H1 (cell line): ENCODE results near the gene ACTL8. TPM values are rescaled to one million over a fixed set of nuclear protein-coding genes. Genes with fewer than 3 reads are reported as not detected.

Experiments used
- CTCF ChIA-PET: fragments of 300-600 bp; sonication (Branson Sonifier 250); formaldehyde crosslinking; loops from one replicate; lab custom pipeline; 2021; ENCODE audit not compliant: partially characterized antibody; lab: Charles Lee
- POLR2A ChIA-PET: fragments of 300-600 bp; sonication (Branson Sonifier 250); formaldehyde crosslinking; loops from one replicate; lab custom pipeline; 2021; ENCODE audit warnings: inconsistent platforms; ENCODE audit not compliant: partially characterized antibody; lab: Charles Lee
- DNase-seq, 2 experiments: peaks; one replicate each; pipeline versions ENCODE4 v3.0.0 to v3.0.0-alpha.2; 2010 to 2022; ENCODE audit warnings: low spot score in 2 of 2, low read depth in 1 of 2, mixed read lengths in 1 of 2
- FAIRE-seq: peaks from 2 replicates; lab custom pipeline; 2011; peaks lifted over from hg19 to GRCh38; lab: Jason Lieb, UNC
- H2AFZ ChIP-seq: 2 replicates; pipeline ENCODE4 v1.8.1; 2012; ENCODE audit warnings: low read length, inconsistent platforms
- H2AK5ac ChIP-seq: 2 replicates; pipeline ENCODE4 v1.6.1; 2013; ENCODE audit warnings: low read depth, low read length
- H2BK120ac ChIP-seq: replicated peaks from 2 replicates; pipeline ENCODE3; 2013; ENCODE audit warnings: low read depth, low read length, inconsistent platforms
- H2BK12ac ChIP-seq: 2 replicates; pipeline ENCODE4 v1.6.1; 2013; ENCODE audit warnings: low read depth, low read length
- H2BK15ac ChIP-seq: 2 replicates; pipeline ENCODE4 v1.6.1; 2013; ENCODE audit warnings: low read length
- H2BK20ac ChIP-seq: 2 replicates; pipeline ENCODE4 v1.6.1; 2013; ENCODE audit warnings: low read length
- H2BK5ac ChIP-seq: 2 replicates; pipeline ENCODE4 v1.6.1; 2013; ENCODE audit warnings: low read depth, low read length
- H3K14ac ChIP-seq: 2 replicates; pipeline ENCODE4 v1.6.1; 2013; ENCODE audit warnings: inconsistent platforms; ENCODE audit not compliant: insufficient read length
- H3K18ac ChIP-seq: 2 replicates; pipeline ENCODE4 v1.6.1; 2013; ENCODE audit warnings: low read length; ENCODE audit errors: extremely low read depth
- H3K23ac ChIP-seq: 2 replicates; pipeline ENCODE4 v1.6.1; 2013; ENCODE audit warnings: inconsistent platforms; ENCODE audit not compliant: insufficient read length
- H3K23me2 ChIP-seq: 2 replicates; pipeline ENCODE4 v1.6.1; 2013; ENCODE audit warnings: low read depth, low read length
- H3K27ac ChIP-seq: 2 replicates; pipeline ENCODE4 v1.6.1; 2011; ENCODE audit warnings: low read depth, low read length, inconsistent platforms
- H3K27me3 ChIP-seq, 4 experiments: replicated peaks in 1 of 4; 1 replicate in 1 of 4; 2 replicates in 3 of 4; pipeline versions ENCODE4 v1.6.1 to v1.8.1; 2011 to 2013; ENCODE audit warnings: low read length in 3 of 4, mild to moderate bottlenecking in 3 of 4, inconsistent platforms in 2 of 4, mixed read lengths in 2 of 4, moderate library complexity in 1 of 4; ENCODE audit not compliant: control insufficient read depth in 3 of 4, insufficient read depth in 3 of 4; ENCODE audit errors: extremely low read depth in 1 of 4
- H3K36me3 ChIP-seq, 4 experiments: 2 replicates each; pipeline versions ENCODE4 v1.6.1 to v1.8.1; 2011 to 2013; ENCODE audit warnings: mild to moderate bottlenecking in 4 of 4, low read length in 3 of 4, moderate library complexity in 2 of 4, control low read depth in 1 of 4, inconsistent platforms in 1 of 4; ENCODE audit not compliant: insufficient read depth in 4 of 4, control insufficient read depth in 2 of 4
- H3K4ac ChIP-seq: replicated peaks from 2 replicates; pipeline ENCODE3; 2013; ENCODE audit warnings: low read length, low read depth, mixed read lengths, inconsistent platforms; ENCODE audit not compliant: insufficient read length
- H3K4me1 ChIP-seq, 4 experiments: replicated peaks in 1 of 4; 1 replicate in 1 of 4; 2 replicates in 3 of 4; pipeline versions ENCODE4 v1.6.1 to v1.8.1; 2011 to 2013; ENCODE audit warnings: low read length in 3 of 4, inconsistent platforms in 2 of 4, mixed read lengths in 1 of 4; ENCODE audit not compliant: insufficient read depth in 4 of 4, control insufficient read depth in 3 of 4
- H3K4me2 ChIP-seq, 2 experiments: 2 replicates each; pipeline versions ENCODE4 v1.6.1 to v1.8.1; 2011 to 2013; ENCODE audit warnings: low read depth in 2 of 2, low read length in 2 of 2, control low read depth in 1 of 2, inconsistent platforms in 1 of 2, mild to moderate bottlenecking in 1 of 2; ENCODE audit not compliant: insufficient read depth in 1 of 2
- H3K4me3 ChIP-seq, 4 experiments: fragments of 200-600, 300-600 bp in 1 of 4; sonication (generic), shearing (Covaris generic), sonication (Bioruptor Twin) in 1 of 4; 2 replicates each; pipeline versions ENCODE4 v1.5.1 to v1.8.1; 2011 to 2016; ENCODE audit warnings: low read length in 4 of 4, low read depth in 3 of 4, control low read depth in 2 of 4, inconsistent platforms in 2 of 4, mild to moderate bottlenecking in 2 of 4, mixed read lengths in 1 of 4, moderate library complexity in 1 of 4; ENCODE audit not compliant: insufficient read depth in 2 of 4; ENCODE audit errors: extremely low read depth in 1 of 4
- H3K56ac ChIP-seq: replicated peaks from 2 replicates; pipeline ENCODE3; 2013; ENCODE audit warnings: low read depth, mild to moderate bottlenecking, mixed read lengths, low read length, inconsistent platforms; ENCODE audit not compliant: insufficient read length
- H3K79me1 ChIP-seq: 2 replicates; pipeline ENCODE4 v1.6.1; 2013; ENCODE audit warnings: low read depth, low read length, control low read depth
- H3K79me2 ChIP-seq, 2 experiments: 2 replicates each; pipeline versions ENCODE4 v1.6.1 to v1.8.1; 2012 to 2013; ENCODE audit warnings: low read length in 2 of 2, mild to moderate bottlenecking in 2 of 2, inconsistent platforms in 1 of 2; ENCODE audit not compliant: insufficient read depth in 2 of 2, control insufficient read depth in 1 of 2
- H3K9ac ChIP-seq, 4 experiments: replicated peaks in 1 of 4; 1 replicate in 1 of 4; 2 replicates in 3 of 4; pipeline versions ENCODE4 v1.6.1 to v1.8.1; 2011 to 2013; ENCODE audit warnings: low read depth in 3 of 4, low read length in 3 of 4, control low read depth in 2 of 4, mild to moderate bottlenecking in 2 of 4, moderate library complexity in 2 of 4, inconsistent platforms in 1 of 4; ENCODE audit errors: extremely low read depth in 1 of 4
- H3K9me3 ChIP-seq, 2 experiments: 2 replicates each; pipeline versions ENCODE4 v1.6.1 to v1.8.1; 2012 to 2013; ENCODE audit warnings: mild to moderate bottlenecking in 2 of 2, moderate library complexity in 2 of 2, control low read depth in 1 of 2, inconsistent platforms in 1 of 2, low read depth in 1 of 2, low read length in 1 of 2, mixed read lengths in 1 of 2; ENCODE audit not compliant: insufficient read depth in 2 of 2
- H4K20me1 ChIP-seq, 2 experiments: replicated peaks in 1 of 2; 2 replicates each; pipeline versions ENCODE3 to v1.8.1; 2011 to 2013; ENCODE audit warnings: inconsistent platforms in 2 of 2, low read length in 2 of 2, mild to moderate bottlenecking in 1 of 2; ENCODE audit not compliant: insufficient read depth in 2 of 2, control insufficient read depth in 1 of 2
- H4K5ac ChIP-seq: 2 replicates; pipeline ENCODE4 v1.6.1; 2013; ENCODE audit warnings: low read length, low read depth, mixed read lengths, inconsistent platforms; ENCODE audit not compliant: insufficient read length
- H4K8ac ChIP-seq: 2 replicates; pipeline ENCODE4 v1.8.0; 2013; ENCODE audit warnings: mild to moderate bottlenecking, moderate library complexity, low read length, inconsistent platforms; ENCODE audit not compliant: insufficient read depth; ENCODE audit errors: extremely low read depth
- H4K91ac ChIP-seq: replicated peaks from 2 replicates; pipeline ENCODE3; 2013; ENCODE audit warnings: low read length, mixed read lengths, inconsistent platforms; ENCODE audit not compliant: insufficient read length
- BRCA1 ChIP-seq: IDR thresholded peaks from 2 replicates; pipeline ENCODE4 v1.6.1; 2012; ENCODE audit warnings: low read depth, low read length, improper control_type of control experiment
- CBX5 ChIP-seq: fragments of 300-800, 300-1000 bp; sonication (generic); IDR thresholded peaks from 2 replicates; pipeline ENCODE4 v1.7.1; 2016; ENCODE audit warnings: antibody characterized with exemption, low read length, low read depth
- CBX8 ChIP-seq: fragments of 300-800, 300-1000 bp; sonication (generic); IDR thresholded peaks from 2 replicates; pipeline ENCODE4 v1.7.1; 2016; ENCODE audit warnings: low read depth, low read length, borderline replicate concordance
- CHD2 ChIP-seq: IDR thresholded peaks from 2 replicates; pipeline ENCODE4 v1.6.1; 2012; ENCODE audit warnings: low read length, improper control_type of control experiment
- EP300 ChIP-seq, 2 experiments: IDR thresholded peaks; 1 replicate in 1 of 2; 2 replicates in 1 of 2; pipeline ENCODE4 v1.6.1; 2011 to 2012; ENCODE audit warnings: low read depth in 2 of 2, low read length in 2 of 2, mild to moderate bottlenecking in 2 of 2, borderline replicate concordance in 1 of 2, inconsistent platforms in 1 of 2, moderate library complexity in 1 of 2
- HDAC2 ChIP-seq, 2 experiments: fragments of 300-600 bp in 1 of 2; sonication (generic) in 1 of 2; IDR thresholded peaks; 2 replicates each; pipeline ENCODE4 v1.6.1; 2011 to 2012; ENCODE audit warnings: low read depth in 2 of 2, low read length in 2 of 2, mild to moderate bottlenecking in 2 of 2, moderate library complexity in 2 of 2, borderline replicate concordance in 1 of 2, inconsistent platforms in 1 of 2
- KDM4A ChIP-seq: IDR thresholded peaks from one replicate; pipeline ENCODE4 v1.7.1; 2012; ENCODE audit warnings: low read depth, mild to moderate bottlenecking, moderate library complexity, low read length, inconsistent platforms; ENCODE audit not compliant: severe bottlenecking
- NRF1 ChIP-seq: IDR thresholded peaks from 2 replicates; pipeline ENCODE4 v1.6.1; 2011; ENCODE audit warnings: mild to moderate bottlenecking, low read depth, low read length, improper control_type of control experiment
- POLR2A ChIP-seq, 2 experiments: IDR thresholded peaks; 1 replicate in 1 of 2; 2 replicates in 1 of 2; pipeline ENCODE4 v1.6.1; 2011; ENCODE audit warnings: low read depth in 2 of 2, low read length in 2 of 2, mild to moderate bottlenecking in 2 of 2; ENCODE audit errors: control extremely low read depth in 1 of 2
- POLR2AphosphoS5 ChIP-seq: IDR thresholded peaks from 2 replicates; pipeline ENCODE4 v1.6.1; 2011; ENCODE audit warnings: low read depth, low read length
- RAD21 ChIP-seq, 2 experiments: IDR thresholded peaks in 1 of 2; conservative IDR thresholded peaks in 1 of 2; 2 replicates each; pipeline ENCODE4 v1.6.1; 2011; ENCODE audit warnings: low read depth in 2 of 2, low read length in 2 of 2, improper control_type of control experiment in 1 of 2, inconsistent platforms in 1 of 2, mild to moderate bottlenecking in 1 of 2, moderate library complexity in 1 of 2
- SP2 ChIP-seq: IDR thresholded peaks from 2 replicates; pipeline ENCODE4 v1.6.1; 2012; ENCODE audit warnings: mild to moderate bottlenecking, low read length, inconsistent platforms
- TBP ChIP-seq: IDR thresholded peaks from 2 replicates; pipeline ENCODE4 v1.6.1; 2011; ENCODE audit warnings: low read depth, low read length, improper control_type of control experiment
- WGBS, 2 experiments: shearing (Covaris generic) in 1 of 2; methylation state at CpG; one replicate each; pipeline versions ENCODE4 v1.1.6 to v1.1.7; 2013 to 2015; ENCODE audit warnings: low lambda C conversion rate in 2 of 2, mixed read lengths in 2 of 2, inconsistent platforms in 1 of 2, low coverage in 1 of 2, missing lambda C conversion rate in 1 of 2; ENCODE audit not compliant: insufficient replicate concordance in 2 of 2, insufficient coverage in 1 of 2, insufficient read length in 1 of 2; ENCODE audit errors: extremely low coverage in 1 of 2, missing lambda C conversion rate in 1 of 2; 5-methylcytosine and 5-hydroxymethylcytosine counted together
- polyA plus RNA-seq, 7 experiments: library from polyadenylated mRNA; depleted of rRNA in 3 of 7; stranded (reverse) in 5 of 7; unstranded in 2 of 7; fragments of >200 nt in 5 of 7; fragments of 200-250 nt in 2 of 7; gene quantifications; 1 replicate in 5 of 7; 2 replicates in 1 of 7; 4 replicates in 1 of 7; pipeline versions ENCODE4 v1.2.1 to v1.2.3, GENCODE V29; 2011 to 2013; ENCODE audit warnings: missing spikeins in 2 of 7, mixed read lengths in 2 of 7
- total RNA-seq: library from RNA; stranded (reverse); fragmentation: NEBNext Ultra II Directional; extraction: Animal tissue kit (Norgen Biotek cat#: 25700); gene quantifications from 2 replicates; pipeline ENCODE4 v1.2.1, GENCODE V29; 2021

ACTL8 gene
- total and polyA plus RNA-seq, 2 of the 8 experiments (the other 6 are each of a cell fraction or from before 2014, with no cell fraction given): 0.33 to 0.47 TPM

GRCh38 chr1:17851056-17851455, 95.9 kb downstream of the ACTL8 start:
- no peak overlapping the region for H2BK5ac ChIP-seq
- no peaks in the 10 kb centered on the region for H3K9me3 ChIP-seq
- no peak overlapping the region for H3K4me2 ChIP-seq
- no peak overlapping the region for H3K4me3 ChIP-seq
- no peak overlapping the region for H3K9ac ChIP-seq
- H3K79me2 ChIP-seq: no peaks in the 10 kb centered on the region
- POLR2A ChIA-PET: no interaction called here
- no peaks in the 10 kb centered on the region for H3K79me1 ChIP-seq
- no peaks in the 10 kb centered on the region for H3K4me1 ChIP-seq
- no peak overlapping the region for H2AK5ac ChIP-seq
- no peak overlapping the region for H3K4ac ChIP-seq
- no peak overlapping the region for H2BK20ac ChIP-seq
- H2BK12ac ChIP-seq: no peak overlapping the region
- no peaks in the 10 kb centered on the region for H4K20me1 ChIP-seq
- H3K23me2 ChIP-seq: no peaks in the 10 kb centered on the region
- H4K91ac ChIP-seq: no peak overlapping the region
- no peak overlapping the region for H2AFZ ChIP-seq
- H4K8ac ChIP-seq: no peak overlapping the region
- H3K14ac ChIP-seq: no peak overlapping the region
- H3K18ac ChIP-seq: no peak overlapping the region
- no peak overlapping the region for H2BK120ac ChIP-seq
- CTCF ChIA-PET: interaction anchor here (1.3 to 2.7 kb wide), 7 partner anchors 8 to 507 kb away, joined by 3 to 8 read pairs (median 4); no protein-coding TSS in a partner anchor
- FAIRE-seq (no peak), DNase-seq (no peak)
- H2BK15ac ChIP-seq: no peak overlapping the region
- H3K27me3 ChIP-seq: peaks cover 0 to 2% (median 0%) of the 10 kb centered on the region in 4 experiments; a peak in 2 of 7 replicates
- no peak overlapping the region for H3K23ac ChIP-seq
- 94% methylated on average over 8 of the region's 8 CpGs; no CpG with 5 or more reads in 1 of the 2 experiments for WGBS, 2 experiments
- no peak overlapping the region for H3K27ac ChIP-seq
- H3K56ac ChIP-seq: no peak overlapping the region
- no peak overlapping the region for H4K5ac ChIP-seq
- H3K36me3 ChIP-seq: no peaks in the 10 kb centered on the region
- TF ChIP-seq CBX8 (no peak), HDAC2 (IDR thresholded peaks at IDR 0.05; ENCODE audit: borderline replicate concordance in 1 of 2, low read depth in 2 of 2, low read length in 2 of 2) (no peak), POLR2A (IDR thresholded peaks at IDR 0.05; ENCODE audit: control extremely low read depth in 1 of 2, low read depth in 2 of 2, low read length in 2 of 2) (no peak), EP300 (IDR thresholded peaks at IDR 0.05; ENCODE audit: borderline replicate concordance in 1 of 2, low read depth in 2 of 2, low read length in 2 of 2) (no peak), RAD21 (IDR thresholded peaks at IDR 0.05 in 1 of 2, conservative IDR thresholded peaks at IDR 0.05 in 1 of 2; ENCODE audit: low read depth in 2 of 2, low read length in 2 of 2) (no peak), TBP (no peak), CHD2 (no peak), CBX5 (no peak), BRCA1 (no peak), POLR2AphosphoS5 (no peak), NRF1 (no peak), KDM4A (no peak), SP2 (no peak)
